GM19372 (cell line): ENCODE results near the gene SETD1A.
"Not testable (repeated sequence)": the region's sequence is repeated elsewhere in the genome, so short reads cannot be mapped to it uniquely, and the experiment has no call there.

ENCODE experiments used
- ATAC-seq: cut with Tn5 transposase; IDR thresholded peaks from one replicate; pipeline ENCODE4 v1.9.1; 2021; ENCODE audit warnings: mild to moderate bottlenecking, low read depth, moderate library complexity; ENCODE audit not compliant: unreplicated experiment

The SETD1A gene

DNA sequence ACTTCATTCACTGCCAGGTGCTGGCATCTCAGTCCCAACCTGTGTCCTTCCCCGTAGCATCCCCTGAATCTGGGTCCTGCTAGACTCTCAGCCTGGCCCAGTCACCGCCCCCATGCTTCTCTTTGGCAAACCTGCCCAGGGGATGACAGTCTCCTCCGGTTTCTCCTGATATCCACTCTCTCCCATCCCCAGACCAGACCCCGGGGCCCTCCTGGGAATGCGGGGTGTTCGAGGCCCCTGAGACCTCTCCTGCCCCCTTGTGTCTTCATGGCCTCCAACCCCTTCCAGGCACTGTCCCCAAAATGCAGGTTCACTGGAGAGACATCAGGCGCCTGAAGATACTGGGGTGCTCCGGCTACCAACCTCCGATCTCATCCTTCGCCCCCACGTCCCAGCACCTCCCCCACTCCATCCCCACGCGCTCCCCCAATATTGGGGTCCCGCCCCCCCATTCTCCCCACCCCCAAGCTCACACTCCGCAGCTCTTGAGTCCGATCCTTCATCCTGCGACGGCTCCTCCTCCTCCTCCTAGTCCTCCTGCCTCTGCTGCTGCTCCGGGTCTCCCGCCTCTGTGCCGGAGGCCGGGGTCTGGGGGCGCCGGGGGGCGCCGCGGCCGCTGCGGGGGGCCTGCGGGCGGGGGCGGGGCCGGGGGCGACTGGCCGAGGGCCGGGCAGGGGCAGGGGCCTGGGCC lies 52.5 kb downstream of the SETD1A start:
- no peak for ATAC-seq

DNA sequence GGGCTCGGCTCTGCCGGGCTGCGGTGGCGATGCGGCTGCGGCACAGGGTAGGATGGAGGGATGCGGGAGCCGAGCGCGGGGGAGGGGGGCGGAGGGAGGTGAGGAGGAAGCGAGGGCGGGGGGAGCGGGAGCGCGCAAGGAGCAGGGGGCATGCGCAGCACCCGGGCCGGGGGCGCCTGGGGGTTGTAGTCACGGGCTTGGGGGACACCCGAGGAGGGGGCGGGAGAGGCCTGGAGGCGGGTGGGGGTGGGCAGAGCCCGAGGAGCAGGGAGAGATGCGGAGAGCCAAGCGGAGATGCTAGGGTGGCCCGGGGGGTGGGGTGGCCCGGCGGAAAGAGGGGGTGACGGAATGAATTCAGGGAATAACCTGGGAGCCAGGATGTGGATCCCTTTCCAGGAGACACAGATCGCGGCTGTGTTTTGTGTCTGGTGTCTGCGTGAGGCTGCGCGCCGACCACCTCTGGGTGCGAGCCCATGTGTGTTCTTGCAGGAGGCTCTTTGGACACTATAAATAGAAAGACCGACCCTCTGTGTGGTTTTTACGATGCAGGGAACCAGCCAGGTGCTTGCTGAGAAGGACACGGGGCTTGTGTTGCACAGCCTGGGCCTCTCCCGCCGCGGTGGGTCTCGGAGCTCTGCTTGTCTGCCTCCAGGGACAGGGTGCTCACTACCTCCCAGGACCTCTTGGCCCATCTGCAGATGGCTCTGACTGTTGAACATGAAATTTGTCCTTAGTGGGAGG lies 53.2 kb downstream of the SETD1A start, which contains the start of gene STX1B:
Gene STX1B (minus strand): TSS at position 54 of the 741 bp plus-strand sequence. CDS start 242 bp downstream, outside the sequence.
- ATAC-seq: no peak

DNA sequence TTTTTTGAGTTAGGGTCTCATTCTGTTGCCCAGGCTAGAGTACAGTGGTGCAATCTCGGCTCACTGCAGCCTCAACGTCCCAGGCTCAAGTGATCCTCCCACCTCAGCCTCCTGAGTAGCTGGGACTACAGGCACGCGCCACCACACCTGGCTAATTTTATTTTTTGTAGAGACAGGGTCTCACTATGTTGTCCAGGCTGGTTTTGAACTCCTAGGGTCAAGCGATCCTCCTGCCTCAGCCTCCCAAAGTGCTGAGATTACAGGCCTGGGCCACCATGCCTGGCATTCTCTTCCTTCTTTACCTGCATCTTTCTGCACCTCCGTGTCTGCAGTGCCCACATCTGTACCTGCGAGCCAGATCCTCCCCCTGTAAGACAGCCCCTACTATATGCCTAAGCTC lies 54.3 kb downstream of the SETD1A start:
- ATAC-seq: not testable (repeated sequence)

DNA sequence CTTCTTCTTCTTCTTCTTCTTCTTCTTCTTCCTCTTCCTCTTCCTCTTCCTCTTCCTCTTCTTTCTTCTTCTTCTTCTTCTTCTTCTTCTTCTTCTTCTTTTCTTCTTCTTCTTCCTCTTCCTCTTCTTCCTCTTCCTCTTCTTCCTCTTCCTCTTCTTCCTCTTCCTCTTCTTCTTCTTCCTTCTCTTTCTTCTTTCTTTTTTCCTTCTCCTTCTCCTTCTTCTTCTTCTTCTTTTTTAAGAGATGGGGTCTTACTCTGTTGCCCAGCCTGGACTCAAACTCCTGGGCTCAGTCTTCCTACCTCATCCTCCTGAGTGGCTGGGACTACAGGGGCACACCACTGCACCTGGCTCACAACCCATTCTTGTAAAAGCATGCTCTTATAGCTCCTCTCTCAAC lies 55.7 kb downstream of the SETD1A start:
- ATAC-seq: not testable (repeated sequence)

DNA sequence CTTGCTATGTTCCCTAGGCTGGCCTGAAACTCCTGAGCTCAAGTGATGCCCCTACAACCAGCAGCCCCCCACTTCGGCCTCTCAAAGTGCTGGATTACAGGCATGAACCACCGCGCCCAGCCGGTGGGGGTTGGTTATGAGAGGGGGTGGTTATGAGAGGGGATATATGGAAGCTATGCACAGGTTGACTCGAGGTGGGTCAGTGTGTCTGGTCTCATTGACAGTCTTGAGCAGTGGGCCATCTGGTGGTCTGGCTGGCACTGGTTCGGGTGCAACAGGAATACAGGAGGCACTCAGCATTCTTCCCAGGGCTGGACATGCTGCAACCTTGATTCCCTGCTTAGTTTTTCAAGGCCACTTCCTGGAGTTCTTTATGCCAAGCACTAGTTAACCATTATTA lies 58.5 kb downstream of the SETD1A start:
- no peak for ATAC-seq

DNA sequence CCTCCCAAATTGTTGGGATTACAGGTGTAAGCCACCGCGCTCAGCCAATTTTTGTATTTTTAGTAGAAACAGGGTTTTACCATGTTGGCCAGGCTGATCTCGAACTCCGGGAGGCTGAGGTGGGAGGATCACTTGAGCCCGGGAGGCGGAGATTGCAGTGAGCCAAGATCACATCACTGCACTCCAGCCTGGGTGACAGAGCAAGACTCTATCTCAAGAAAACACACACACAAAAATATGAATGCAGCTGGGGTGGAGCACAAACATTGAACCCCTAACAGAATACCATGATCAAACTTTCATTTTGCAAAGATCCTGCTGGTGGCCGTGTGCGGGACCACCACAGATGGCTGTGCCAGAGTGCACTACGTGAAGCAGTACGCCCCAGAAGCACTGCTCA lies 60.2 kb downstream of the SETD1A start:
- ATAC-seq: not testable (repeated sequence)

DNA sequence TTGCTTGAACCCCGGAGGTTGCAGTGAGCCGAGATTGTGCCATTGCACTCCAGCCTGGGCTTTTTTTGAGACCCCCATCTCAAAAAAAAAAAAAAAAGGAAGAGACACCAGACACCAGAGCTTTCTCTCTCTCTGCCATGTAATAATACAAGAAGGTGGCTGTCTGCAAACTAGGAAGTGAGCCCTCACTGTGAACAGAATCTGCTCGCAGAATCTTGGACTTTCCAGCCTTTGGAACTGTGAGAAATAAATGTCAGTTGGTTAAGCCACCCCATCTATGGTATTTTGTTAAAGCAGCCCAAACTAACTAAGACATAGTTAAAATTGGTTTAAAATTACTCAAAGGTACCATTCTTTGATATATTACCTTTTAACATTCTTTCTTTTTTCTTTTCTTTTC lies 63.0 kb downstream of the SETD1A start:
- ATAC-seq: no peak

DNA sequence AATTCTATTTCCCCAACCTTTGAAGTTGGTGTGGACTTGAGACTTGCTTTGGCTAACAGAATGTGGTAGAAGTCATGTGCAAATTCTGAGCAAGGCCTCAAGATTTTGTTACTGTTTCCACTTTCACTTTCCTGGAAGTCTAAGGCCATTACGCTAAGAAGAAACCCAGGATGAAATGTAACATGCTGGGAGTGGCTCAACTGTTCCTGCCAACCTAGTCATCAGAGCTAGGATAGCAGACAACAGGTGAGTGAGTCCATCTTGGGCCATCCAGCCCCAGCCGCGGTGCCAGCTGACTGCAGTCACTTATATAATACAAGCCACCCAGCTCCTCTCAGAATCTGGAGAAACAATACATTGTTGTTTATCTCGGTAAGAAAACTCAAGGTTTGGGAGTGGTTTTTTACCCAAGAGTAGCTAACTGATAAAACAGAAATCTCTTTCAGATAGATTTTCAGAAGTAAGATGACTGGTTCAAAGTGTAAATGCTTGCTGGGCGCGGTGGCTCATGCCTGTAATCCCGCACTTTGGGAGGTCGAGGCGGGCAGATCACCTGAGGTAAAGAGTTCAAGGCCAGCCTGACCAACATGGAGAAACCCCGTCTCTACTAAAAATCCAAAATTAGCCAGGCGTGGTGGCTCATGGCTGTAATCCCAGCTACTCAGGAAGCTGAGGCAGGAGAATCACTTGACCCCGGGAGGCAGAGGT lies 65.1 kb downstream of the SETD1A start:
- no peak for ATAC-seq

DNA sequence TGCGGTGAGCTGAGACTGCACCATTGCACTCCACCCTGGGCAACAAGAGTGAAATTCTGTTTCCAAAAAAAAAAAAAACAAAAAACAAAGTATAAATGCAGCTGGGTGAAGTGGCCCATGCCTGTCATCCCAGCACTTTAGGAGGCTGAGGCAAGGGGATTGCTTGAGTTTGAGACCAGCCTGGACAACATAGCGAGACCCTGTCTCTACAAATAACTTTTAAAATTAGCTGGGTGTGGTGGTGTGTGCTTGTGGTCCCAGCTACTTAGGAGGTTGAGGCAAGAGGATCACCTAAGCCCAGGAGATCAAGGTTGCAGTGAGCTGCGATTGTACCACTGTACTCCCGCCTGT lies 65.7 kb downstream of the SETD1A start:
- no peak for ATAC-seq

DNA sequence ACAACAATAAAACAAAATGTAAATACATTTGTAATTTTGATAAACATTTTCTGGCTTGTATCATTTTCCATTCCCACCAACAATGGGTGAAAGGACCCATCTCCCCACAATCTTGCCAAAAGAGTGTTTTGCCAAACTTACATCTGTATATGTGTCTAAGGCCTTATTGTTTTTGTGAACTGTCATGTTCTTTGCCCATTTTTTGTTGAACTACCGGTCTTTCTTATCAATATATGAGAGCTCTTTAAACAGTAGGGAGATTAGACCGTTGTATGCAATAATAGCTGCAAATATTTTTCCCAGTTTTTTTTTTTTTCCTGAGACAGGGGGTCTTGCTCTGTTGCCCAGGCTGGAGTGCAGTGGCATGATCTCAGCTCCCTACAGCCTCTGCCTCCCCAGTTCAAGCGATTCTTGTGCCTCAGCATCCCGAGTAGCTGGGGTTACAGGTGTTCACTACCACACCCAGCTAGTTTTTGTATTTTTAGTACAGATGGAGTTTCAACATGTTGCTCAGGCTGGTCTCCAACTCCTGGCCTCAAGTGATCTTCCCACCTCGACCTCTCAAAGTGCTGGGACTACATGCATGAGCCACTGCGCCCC lies 66.2 kb downstream of the SETD1A start:
- ATAC-seq: no peak

DNA sequence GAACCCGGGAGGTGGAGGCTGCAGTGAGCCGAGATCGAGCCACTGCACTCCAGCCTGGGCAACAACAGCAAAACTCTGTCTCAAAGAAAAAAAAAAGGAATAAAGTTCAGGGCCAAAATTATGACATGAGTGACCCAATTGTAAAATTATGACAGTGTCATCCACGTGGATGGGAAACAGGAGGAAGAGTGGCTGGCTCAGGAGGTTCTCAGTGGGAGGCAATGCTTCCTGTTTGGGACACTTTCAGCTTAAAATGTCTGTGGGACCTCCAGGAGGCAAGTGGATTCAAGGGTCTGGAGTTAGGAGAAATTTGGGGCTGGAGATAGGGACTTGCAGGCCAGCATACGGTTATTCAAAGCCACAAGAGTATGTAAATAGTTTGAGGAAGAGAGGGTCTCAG lies 67.8 kb downstream of the SETD1A start:
- no peak for ATAC-seq

DNA sequence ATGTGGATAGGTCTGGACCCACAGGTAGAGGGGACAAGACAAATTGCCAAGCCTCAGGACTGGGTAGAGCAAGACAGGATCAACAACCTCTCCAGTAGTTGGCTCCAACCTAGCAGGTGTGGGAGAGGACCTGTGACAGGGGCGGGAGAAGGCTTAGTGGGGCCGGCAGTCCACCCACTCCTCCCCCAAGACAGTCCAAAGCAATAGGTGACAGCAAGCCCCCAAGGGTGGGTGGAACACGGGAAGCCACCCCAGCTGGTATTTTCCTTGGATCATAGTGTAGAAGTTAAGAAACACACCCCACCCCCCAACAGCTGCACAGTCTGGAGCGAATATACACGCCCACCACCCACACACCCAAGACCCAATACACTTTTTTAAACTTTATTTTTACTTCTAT lies 71.7 kb downstream of the SETD1A start:
- no peak for ATAC-seq

DNA sequence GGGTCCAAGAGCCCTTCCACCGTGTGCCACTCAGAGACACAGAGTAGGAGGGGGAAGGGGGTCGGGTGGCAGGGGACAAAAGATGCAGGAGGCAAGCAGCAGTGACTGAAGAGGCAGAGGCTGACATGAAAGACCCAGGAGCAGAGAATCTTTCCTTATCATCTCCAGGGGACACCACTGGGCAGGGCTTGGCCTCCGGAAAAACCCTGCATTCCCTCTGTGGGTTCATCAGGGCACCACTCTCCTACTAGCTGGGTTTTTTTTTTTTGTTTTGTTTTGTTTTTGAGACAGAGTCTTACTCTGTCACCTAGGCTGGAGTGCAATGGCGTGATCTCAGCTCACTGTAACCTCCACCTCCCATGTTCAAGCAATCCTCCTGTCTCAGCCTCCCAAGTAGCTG lies 73.7 kb downstream of the SETD1A start:
- ATAC-seq: no peak

DNA sequence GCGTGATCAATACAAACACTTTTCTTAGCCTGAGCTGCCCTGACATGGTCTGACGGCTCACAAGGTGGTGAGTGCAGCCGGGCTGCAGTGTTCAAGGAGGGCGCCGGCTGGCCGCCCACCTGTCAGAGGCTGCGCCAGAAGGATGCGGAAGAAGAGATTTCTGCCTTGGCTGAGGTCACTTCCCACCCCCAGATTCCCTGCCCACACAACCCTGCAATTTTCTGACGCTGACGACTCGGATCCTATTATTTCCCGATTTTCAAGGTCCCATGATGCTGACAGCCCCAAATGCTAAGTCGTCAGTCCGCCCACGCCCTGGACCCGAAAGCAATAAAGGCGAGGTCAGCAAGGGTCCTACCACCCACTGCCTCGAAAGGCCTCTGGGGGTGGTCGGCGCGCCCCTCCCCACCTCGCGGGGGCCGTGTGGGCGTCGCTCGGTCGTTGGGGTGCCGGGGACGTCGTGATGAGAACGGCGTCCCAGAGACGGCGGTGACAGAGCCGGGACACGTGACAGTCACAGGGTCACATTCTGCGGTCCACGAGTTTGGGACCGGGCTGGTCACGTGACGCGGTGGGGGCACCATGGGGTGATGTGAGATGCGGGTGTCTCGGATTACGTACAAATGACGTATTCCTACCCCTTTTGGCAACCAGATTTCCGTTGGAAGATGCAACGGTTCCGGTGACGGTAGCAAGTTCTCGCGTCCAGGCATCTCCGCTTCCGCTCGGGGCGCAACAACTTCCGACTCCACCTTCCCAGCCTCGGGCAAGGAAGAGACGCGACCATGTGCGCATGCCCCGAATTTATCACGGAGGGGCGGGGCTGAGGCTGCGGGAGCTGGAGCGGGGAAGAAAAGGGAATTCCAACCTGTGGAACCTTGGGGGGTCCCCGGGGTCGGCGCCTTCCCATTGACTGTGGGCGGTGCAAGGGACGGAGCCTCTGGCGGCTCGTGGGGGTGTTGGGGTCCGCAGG lies 75.5 kb downstream of the SETD1A start, which contains the start of gene STX4:
Gene STX4 (plus strand): TSS at position 823 of the 973 bp plus-strand sequence. CDS start 248 bp downstream, outside the sequence.
- ATAC-seq: peak; percentile 79

DNA sequence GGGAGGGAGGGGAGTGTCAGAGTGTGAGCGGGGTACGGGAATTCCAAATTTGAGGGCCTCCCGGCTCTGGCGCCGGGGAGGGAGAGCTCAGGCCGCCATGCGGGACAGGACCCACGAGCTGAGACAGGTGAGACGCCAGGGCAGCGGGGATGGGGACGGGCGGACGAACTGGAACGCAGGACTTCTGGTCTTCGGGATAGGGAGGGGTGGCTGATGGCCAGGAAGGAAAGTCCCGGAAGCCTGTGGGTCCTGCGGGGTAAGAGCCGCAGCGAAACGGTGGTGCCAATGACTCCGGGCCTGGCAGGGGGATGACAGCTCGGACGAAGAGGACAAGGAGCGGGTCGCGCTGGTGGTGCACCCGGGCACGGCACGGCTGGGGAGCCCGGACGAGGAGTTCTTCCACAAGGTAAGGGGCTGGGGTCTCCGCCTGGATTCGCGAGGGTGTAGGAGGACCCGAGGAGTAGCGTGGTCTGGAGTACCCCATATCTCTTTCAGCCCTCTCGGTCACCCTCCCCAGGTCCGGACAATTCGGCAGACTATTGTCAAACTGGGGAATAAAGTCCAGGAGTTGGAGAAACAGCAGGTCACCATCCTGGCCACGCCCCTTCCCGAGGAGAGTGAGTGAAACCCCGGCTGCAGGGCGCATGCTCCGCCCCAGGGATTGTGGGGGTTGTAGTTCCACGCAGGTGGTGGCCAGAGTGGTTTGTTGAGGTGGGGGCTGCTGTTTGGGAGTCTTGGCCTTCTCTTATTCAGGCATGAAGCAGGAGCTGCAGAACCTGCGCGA lies 76.3 kb downstream of the SETD1A start:
- peak; percentile 33 for ATAC-seq
